IPS DF 6.9 (cell line): ENCODE measurements around the gene EYA4.
A peak's percentile ranks its signal among the peaks of the same experiment; 100 is the strongest.

ENCODE experiments used
- DNase-seq: peaks from one replicate; pipeline ENCODE4 v3.0.0-alpha.2; 2013; ENCODE audit warnings: low read depth, low spot score
- H3K27ac ChIP-seq: one replicate; pipeline ENCODE4 v1.5.1; 2013; ENCODE audit warnings: low read length, control low read depth
- H3K27me3 ChIP-seq: 2 replicates; pipeline ENCODE4 v1.6.1; 2013; ENCODE audit warnings: mild to moderate bottlenecking, low read length; ENCODE audit not compliant: control insufficient read depth, insufficient read depth
- H3K36me3 ChIP-seq: 2 replicates; pipeline ENCODE4 v1.6.1; 2013; ENCODE audit warnings: low read length; ENCODE audit not compliant: control insufficient read depth, insufficient read depth
- H3K4me1 ChIP-seq: 2 replicates; pipeline ENCODE4 v1.6.1; 2013; ENCODE audit warnings: low read length; ENCODE audit not compliant: control insufficient read depth, insufficient read depth
- H3K4me3 ChIP-seq: 2 replicates; pipeline ENCODE4 v1.5.1; 2013; ENCODE audit warnings: mild to moderate bottlenecking, low read length
- H3K9me3 ChIP-seq: 2 replicates; pipeline ENCODE4 v1.6.1; 2013; ENCODE audit warnings: low read length, inconsistent platforms; ENCODE audit not compliant: control insufficient read depth, insufficient read depth
- WGBS: extraction: QIAGEN DNeasy Blood & Tissue Kit; methylation state at CpG from one replicate; pipeline ENCODE4 v1.1.7; 2013; ENCODE audit warnings: mixed read lengths, missing lambda C conversion rate; ENCODE audit not compliant: insufficient read length, insufficient coverage; 5-methylcytosine and 5-hydroxymethylcytosine counted together

Gene EYA4

DNA sequence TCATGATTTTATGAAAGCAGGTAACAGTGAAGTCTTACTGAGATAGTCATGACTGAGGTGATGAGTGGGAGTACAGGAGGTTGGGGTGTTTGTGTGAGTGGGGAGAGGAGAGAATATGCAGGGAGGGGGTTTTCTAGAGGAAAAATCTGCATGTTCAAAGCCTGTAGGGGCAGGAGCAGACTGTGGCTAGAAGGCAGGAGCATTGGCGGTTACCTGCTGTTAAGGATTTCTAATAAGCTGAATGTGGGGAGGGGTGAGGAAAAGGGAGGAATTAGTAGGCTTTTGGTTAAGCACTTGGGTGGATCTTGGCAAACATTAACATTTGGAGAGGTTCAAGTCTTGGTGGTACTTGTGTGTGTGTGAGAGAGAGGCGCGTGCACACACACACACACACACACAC lies 70.8 kb downstream of the EYA4 start:
- no CpG with 5 or more reads among the region's 3 CpGs for WGBS
- no peaks in the 10 kb centered on the region for H3K36me3 ChIP-seq
- H3K4me3 ChIP-seq = no peak overlapping the region
- no peak for DNase-seq
- H3K4me1 ChIP-seq = peaks cover 2% of the 10 kb centered on the region; the same call in 1 of the 2 replicates
- H3K27me3 ChIP-seq = no peaks in the 10 kb centered on the region
- H3K9me3 ChIP-seq = no peaks in the 10 kb centered on the region
- H3K27ac ChIP-seq = no peak overlapping the region

DNA sequence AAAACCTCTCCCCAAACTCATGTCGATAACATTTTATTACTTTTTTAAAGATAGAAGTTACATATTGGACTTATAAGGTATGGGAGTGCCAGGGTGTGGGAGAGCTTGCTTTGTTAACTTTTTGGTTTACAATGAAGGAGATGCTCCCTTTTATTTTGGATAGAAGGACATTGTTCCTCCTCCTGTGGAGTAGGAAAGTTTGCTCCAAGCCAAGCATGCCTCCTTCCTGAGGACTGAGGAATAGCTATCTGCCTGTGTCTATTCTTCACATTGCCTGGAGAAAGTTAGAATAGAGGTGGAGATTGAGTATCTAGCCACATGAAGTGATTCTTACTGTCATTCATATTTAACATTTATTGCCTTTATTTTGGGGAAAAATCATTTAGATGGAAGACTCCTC lies 71.9 kb downstream of the EYA4 start:
- no CpG with 5 or more reads among the region's 1 CpG for WGBS
- no peak overlapping the region for H3K27ac ChIP-seq
- no peak overlapping the region for H3K4me3 ChIP-seq
- no peaks in the 10 kb centered on the region for H3K36me3 ChIP-seq
- H3K9me3 ChIP-seq = no peaks in the 10 kb centered on the region
- H3K4me1 ChIP-seq = peaks cover 2% of the 10 kb centered on the region; the same call in 1 of the 2 replicates
- no peaks in the 10 kb centered on the region for H3K27me3 ChIP-seq
- peak; percentile 35 for DNase-seq

- no peaks in the 10 kb centered on the region for H3K27me3 ChIP-seq
- H3K4me3 ChIP-seq = no peak overlapping the region
- H3K9me3 ChIP-seq = no peaks in the 10 kb centered on the region
- H3K36me3 ChIP-seq = no peaks in the 10 kb centered on the region
- no peak for DNase-seq
- peaks cover 2% of the 10 kb centered on the region; the same call in 1 of the 2 replicates for H3K4me1 ChIP-seq
- WGBS = no CpG with 5 or more reads among the region's 4 CpGs
- no peak overlapping the region for H3K27ac ChIP-seq
These were observed 73.8 kb downstream of the EYA4 start for GRCh38 chr6:133314947-133315346.

DNA sequence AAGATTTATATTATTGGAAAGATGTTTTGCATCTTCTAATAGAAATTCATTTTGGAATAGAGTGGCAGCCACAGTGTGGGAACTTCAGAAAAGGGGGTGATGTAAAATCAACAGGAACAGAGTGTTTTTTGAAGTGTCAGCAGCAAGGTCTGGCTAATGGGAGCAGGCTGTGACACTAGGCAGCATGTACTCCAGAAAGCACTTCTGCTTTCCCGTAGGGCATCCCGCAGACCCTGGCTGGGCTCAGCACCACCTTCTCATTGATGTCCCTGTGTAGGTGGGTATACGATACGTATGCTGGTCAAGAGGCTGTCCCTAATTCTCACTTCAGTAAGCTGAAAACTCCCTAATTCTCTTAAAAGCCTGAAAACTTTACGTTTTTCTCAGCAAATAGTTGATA lies 74.7 kb downstream of the EYA4 start:
- Histone ChIP-seq H3K9me3 (no peaks in the 10 kb centered on the region), H3K36me3 (no peaks in the 10 kb centered on the region), H3K27me3 (no peaks in the 10 kb centered on the region), H3K27ac (no peak overlapping the region), H3K4me1 (peaks cover 2% of the 10 kb centered on the region; the same call in 1 of the 2 replicates), H3K4me3 (no peak overlapping the region)
- WGBS = no CpG with 5 or more reads among the region's 5 CpGs
- no peak for DNase-seq

- H3K9me3 ChIP-seq = no peaks in the 10 kb centered on the region
- no peaks in the 10 kb centered on the region for H3K4me1 ChIP-seq
- DNase-seq = no peak
- H3K27ac ChIP-seq = no peak overlapping the region
- H3K4me3 ChIP-seq = no peak overlapping the region
- H3K36me3 ChIP-seq = no peaks in the 10 kb centered on the region
- no peaks in the 10 kb centered on the region for H3K27me3 ChIP-seq
- 100% methylated on average over 1 of the region's 4 CpGs for WGBS
These were observed 76.5 kb downstream of the EYA4 start for GRCh38 chr6:133317704-133318103.

- Histone ChIP-seq H3K4me3 (no peak overlapping the region), H3K27me3 (no peaks in the 10 kb centered on the region), H3K36me3 (no peaks in the 10 kb centered on the region), H3K4me1 (no peaks in the 10 kb centered on the region), H3K9me3 (no peaks in the 10 kb centered on the region), H3K27ac (no peak overlapping the region)
- no CpG with 5 or more reads among the region's 9 CpGs for WGBS
- DNase-seq = no peak
These were observed 85.4 kb downstream of the EYA4 start for GRCh38 chr6:133326584-133326983.

- DNase-seq = no peak
- no peaks in the 10 kb centered on the region for H3K9me3 ChIP-seq
- no CpG with 5 or more reads among the region's 3 CpGs for WGBS
These were observed 92.7 kb downstream of the EYA4 start for GRCh38 chr6:133333852-133334251.

GRCh38 chr6:133337308-133337707 lies 96.2 kb downstream of the EYA4 start:
- no peaks in the 10 kb centered on the region for H3K27me3 ChIP-seq
- no peak overlapping the region for H3K27ac ChIP-seq
- no peak overlapping the region for H3K4me3 ChIP-seq
- no peaks in the 10 kb centered on the region for H3K4me1 ChIP-seq
- 100% methylated on average over 1 of the region's 1 CpG for WGBS
- no peaks in the 10 kb centered on the region for H3K9me3 ChIP-seq
- DNase-seq = no peak
- no peaks in the 10 kb centered on the region for H3K36me3 ChIP-seq

More at GRCh38 chr6:133333852-133334251, 92.7 kb downstream of the EYA4 start:
- Histone ChIP-seq H3K36me3 (no peaks in the 10 kb centered on the region), H3K27ac (no peak overlapping the region), H3K4me1 (no peaks in the 10 kb centered on the region), H3K27me3 (no peaks in the 10 kb centered on the region), H3K4me3 (no peak overlapping the region)

DNA sequence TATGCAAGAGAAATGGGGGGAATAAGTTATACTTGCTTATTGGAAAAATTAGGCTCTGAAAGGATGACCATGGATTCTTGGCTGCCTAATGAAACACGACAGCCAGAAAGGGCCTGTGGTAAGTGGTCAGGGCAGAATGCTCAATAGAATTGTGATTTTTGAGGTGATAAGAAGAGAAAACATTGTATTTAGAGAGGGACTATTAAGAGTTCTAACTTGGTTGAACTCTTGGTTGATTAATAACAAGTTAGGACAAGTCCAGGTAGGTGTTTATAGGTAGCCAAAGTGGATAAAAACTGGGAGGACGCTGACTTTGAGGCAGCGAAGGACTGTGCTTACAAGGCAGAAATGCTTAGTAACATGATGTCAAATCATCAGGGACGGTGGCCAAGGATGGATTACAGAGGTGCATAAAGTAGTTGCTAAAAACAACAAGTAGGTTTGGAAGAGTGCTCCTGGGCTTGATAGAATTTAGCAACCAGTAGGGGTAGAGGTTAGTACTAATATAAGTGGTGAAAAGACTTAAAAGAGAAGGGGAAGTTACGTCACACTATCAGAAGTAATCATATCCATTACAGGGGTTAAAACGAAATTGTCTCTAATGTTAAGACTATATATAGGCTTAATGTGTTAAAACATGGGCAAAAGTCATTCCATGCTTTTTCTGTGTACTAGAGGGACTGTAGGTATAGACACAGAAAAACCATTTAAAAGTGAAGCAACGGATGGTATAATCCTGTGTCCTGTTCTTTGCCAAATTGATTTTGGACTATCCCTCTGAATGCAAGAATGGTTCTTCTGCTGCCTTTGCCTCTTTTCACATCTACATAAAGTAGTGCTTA lies 98.6 kb downstream of the EYA4 start:
- Histone ChIP-seq H3K27ac (no peak overlapping the region), H3K27me3 (no peaks in the 10 kb centered on the region), H3K4me3 (no peak overlapping the region), H3K36me3 (no peaks in the 10 kb centered on the region), H3K9me3 (no peaks in the 10 kb centered on the region), H3K4me1 (no peaks in the 10 kb centered on the region)
- WGBS = no CpG with 5 or more reads among the region's 7 CpGs
- no peak for DNase-seq

GRCh38 chr6:133340557-133340956 lies 99.4 kb downstream of the EYA4 start:
- H3K4me1 ChIP-seq = no peaks in the 10 kb centered on the region
- no peaks in the 10 kb centered on the region for H3K9me3 ChIP-seq
- H3K27me3 ChIP-seq = no peaks in the 10 kb centered on the region
- no peak overlapping the region for H3K4me3 ChIP-seq
- DNase-seq = no peak
- H3K36me3 ChIP-seq = no peaks in the 10 kb centered on the region
- no peak overlapping the region for H3K27ac ChIP-seq
- no CpG with 5 or more reads among the region's 3 CpGs for WGBS
